Prostate gland (tissue), 2 donors: ENCODE measurements around the gene MIR17HG.

Experiments
- POLR2A ChIP-seq: fragments of 450-650 bp; IDR thresholded peaks from one replicate; pipeline ENCODE4 v1.6.1; 2016; ENCODE audit warnings: antibody characterized with exemption, mild to moderate bottlenecking
- POLR2AphosphoS5 ChIP-seq: sonication (generic); formaldehyde crosslinking; IDR thresholded peaks from one replicate; pipeline ENCODE4 v1.6.1; 2017; ENCODE audit warnings: antibody characterized with exemption
- TF ChIP-seq, protein P1 (sequence below), 4 experiments: fragments of 200-600 bp in 2 of 4; fragments of 450-650 bp in 2 of 4; sonication (generic) in 2 of 4; IDR thresholded peaks; 1 replicate in 3 of 4; 2 replicates in 1 of 4; pipeline ENCODE4 v1.5.1; 2016 to 2019; ENCODE audit warnings: antibody characterized with exemption in 4 of 4, mild to moderate bottlenecking in 2 of 4, moderate library complexity in 2 of 4

GRCh38 chr13:91351123-91351522 is 3.6 kb downstream of the MIR17HG start:
- TF ChIP-seq POLR2AphosphoS5: no peak
- TF ChIP-seq, protein P1, sequence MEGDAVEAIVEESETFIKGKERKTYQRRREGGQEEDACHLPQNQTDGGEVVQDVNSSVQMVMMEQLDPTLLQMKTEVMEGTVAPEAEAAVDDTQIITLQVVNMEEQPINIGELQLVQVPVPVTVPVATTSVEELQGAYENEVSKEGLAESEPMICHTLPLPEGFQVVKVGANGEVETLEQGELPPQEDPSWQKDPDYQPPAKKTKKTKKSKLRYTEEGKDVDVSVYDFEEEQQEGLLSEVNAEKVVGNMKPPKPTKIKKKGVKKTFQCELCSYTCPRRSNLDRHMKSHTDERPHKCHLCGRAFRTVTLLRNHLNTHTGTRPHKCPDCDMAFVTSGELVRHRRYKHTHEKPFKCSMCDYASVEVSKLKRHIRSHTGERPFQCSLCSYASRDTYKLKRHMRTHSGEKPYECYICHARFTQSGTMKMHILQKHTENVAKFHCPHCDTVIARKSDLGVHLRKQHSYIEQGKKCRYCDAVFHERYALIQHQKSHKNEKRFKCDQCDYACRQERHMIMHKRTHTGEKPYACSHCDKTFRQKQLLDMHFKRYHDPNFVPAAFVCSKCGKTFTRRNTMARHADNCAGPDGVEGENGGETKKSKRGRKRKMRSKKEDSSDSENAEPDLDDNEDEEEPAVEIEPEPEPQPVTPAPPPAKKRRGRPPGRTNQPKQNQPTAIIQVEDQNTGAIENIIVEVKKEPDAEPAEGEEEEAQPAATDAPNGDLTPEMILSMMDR (IDR thresholded peaks at IDR 0.05): no peak
- no peak for TF ChIP-seq POLR2A
